Measurements from ENCODE around the gene DSP.
A peak's percentile ranks its signal among the peaks of the same experiment; 100 is the strongest.

The DSP gene

DNA sequence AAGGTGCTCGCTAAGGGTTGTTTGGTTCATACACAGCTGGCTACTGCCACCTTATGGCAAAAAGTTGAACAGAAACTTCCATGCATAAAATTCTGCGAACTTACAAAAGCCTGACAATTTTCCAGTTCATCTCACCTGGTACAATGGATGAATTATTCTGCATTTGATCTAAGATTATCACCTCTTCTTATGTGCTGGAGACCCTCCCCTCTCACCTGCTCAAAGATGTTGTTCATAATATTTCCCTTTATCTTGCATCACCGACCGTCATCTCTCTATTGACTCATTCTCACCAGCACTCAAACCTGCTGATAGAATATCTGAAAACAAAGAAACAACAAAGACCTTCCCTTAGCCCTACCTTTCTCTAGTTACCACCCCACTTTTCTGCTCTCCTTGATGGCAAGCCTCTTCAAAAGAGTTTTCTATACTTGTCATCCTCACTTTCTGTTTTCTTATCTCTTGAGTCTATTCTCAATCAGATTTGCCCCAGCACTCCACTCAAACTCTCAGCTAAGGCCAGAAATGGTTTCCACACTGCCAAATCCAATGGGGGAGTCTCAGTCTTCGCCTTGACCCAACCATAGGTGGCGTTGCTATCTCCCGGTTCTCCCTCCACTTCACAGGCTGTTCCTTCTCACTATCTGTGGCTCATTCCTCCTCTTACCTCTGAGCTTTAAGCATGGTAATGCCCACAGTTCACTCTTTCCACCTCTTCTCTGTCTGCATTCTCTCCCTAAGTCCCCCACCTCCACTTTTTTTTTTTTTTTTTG, 74.3 kb downstream of the DSP start:
- no peak for DNase-seq

DNA sequence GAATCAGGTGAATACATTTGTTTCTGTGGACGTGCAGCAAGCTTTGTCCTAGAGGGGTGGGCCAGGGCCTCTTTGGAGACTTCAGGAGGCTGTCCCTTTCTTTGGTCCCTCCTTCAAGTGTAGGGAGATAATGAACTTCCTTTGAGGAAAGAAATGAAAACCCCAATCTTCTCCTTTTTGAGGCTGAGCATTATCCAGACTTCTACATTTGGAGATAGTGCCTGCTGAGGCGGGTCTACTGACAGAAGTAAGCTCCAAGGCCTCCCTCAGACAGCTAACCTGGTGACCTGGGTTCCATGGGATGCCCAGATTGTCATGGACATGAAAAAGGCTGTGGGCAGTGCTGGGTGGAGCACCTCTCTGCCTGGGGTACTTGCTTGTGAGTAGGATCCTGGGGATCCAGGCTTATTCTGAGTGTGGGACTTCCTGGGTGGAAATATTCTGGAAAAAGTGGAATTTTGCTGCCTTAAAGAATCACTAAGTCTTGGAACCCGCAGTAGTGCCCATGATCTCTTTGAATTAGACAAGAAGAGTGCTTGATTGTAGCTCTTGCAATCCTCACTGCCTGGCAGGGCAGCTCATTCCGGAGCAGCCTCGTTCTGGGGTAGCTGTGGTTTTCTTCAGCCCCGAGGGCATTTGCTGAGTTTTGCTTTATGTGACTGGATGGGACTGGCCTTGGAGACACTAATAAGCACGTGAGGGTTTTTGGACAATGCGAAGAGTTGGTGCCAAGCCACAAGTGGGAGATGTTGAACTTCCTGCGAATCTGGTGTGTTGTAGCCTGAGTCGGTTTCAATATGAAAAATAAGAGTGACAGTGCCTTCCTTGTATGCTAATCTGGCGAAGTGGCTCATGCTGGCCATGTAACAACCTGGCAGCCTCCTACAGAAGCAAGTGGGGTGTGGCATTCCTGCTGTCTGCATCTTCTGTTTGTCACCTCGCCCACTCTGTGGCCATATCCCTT, 76.6 kb downstream of the DSP start:
- DNase-seq = peak; percentile 14

DNA sequence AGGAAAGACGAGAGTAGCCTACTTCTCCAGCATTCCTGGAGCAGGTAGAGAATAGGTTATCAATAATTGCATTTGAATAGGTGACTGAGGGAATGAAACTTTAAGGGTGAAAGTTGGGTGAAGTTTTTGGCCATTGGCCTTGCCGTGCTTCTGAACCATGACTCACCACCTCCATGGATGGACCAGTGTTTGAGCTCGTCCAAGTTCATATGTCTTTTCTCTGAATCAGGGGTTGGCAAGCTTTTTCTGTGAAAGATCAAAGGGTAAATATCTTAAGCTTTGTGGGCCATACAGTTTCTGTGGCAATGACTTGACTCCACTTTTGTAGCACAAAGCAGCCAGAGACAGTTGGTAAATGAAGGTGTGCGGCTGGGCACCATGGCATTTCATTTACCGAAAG, 80.3 kb downstream of the DSP start:
- no peak for DNase-seq

DNA sequence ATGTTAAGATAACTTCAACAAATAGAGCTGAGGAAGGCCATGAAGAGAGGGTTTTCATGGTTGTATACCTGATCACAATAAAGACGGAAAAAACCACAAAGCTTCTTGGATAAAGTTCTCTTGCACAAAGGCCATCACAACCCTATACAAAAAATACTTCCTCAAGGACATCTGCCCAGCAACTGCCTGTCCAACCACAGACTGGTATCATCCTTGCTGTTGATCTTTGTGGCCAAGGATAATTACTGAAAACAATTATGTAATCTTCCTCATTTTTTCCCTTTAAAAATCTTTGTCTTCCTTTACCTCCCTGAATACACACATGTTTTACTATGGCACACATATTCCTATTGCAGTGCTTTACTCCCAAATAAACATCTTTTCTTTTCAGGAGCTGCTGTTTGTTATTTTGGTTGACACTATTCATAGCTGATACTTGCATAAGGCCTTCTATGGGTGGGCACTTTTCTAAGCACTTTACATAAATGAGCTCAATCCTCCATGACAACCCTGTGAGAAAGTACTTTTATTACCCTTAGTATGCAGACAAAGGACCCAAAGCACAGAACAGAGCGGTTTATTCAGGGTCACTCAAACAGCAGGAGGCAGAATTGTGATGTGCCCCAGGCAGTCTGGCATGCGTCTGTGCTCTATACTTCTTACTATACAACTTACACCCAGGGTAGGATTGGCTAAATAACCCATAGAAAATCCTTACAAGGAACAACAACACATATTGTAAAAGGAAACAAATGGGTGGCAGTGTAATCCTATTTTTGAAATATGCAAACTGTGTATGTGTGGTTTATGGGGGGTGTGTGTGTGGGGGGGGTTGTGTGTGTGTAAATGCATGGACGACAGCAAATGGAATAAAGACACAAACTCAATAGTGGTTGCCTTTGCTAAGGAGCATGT, 83.6 kb downstream of the DSP start:
- DNase-seq = no peak

DNA sequence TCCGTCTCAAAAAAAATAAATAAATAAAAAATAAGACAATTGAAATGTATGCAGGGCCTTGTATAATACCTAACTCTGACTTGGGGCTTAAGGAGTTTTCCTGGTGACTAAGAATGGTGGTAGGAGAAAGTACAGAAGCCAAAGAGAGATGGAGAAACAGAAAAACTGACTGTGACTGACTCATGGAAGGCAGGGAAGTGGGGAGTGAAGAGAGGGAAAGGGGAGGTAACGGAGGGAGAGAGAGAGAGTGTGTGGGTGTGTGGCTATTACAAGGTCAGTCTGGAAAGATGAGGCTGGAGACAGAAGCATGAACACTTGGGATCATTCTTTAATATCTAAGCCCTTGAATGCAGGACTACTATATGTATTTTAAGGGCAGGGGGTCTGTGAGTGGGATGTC, 87.0 kb downstream of the DSP start:
- DNase-seq = no peak

DNA sequence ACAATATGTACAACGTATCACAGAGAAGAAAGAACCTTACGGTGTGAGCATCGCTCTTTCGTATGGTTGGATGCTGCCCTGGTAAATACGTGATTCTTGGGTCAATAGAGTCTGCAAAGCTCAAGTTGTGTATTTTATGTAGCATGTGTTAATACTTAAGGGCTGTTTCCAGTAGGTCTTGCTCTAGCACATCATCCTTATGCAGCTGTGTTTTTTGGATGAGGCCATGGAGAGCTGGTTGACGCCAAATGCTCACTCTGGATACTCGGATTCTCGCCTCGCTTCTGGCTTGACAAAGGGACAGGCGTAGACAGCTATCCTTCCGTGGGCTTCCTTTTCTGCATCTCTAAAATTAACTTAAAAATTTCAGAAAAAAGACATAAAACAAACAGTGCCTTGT, 87.4 kb downstream of the DSP start:
- DNase-seq = no peak

DNA sequence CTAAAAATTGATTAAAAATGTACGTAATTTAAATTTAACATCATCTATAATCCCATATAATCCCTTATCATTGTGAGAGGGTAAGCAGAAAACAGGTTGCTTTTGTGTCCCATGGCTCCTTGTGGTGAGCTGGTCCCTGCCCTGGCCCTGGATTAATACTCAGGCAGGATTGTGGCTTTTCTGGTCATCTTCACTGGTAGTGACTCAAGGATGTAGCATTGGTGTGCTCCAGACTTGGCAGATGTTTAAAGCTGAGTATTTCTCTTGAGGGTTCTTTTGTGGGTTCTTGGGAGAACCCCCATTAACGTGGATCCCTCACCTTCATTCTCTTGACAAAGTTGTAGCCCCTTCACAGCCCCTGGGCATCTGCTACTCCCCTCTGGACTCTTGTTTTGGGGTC, 87.8 kb downstream of the DSP start:
- no peak for DNase-seq

DNA sequence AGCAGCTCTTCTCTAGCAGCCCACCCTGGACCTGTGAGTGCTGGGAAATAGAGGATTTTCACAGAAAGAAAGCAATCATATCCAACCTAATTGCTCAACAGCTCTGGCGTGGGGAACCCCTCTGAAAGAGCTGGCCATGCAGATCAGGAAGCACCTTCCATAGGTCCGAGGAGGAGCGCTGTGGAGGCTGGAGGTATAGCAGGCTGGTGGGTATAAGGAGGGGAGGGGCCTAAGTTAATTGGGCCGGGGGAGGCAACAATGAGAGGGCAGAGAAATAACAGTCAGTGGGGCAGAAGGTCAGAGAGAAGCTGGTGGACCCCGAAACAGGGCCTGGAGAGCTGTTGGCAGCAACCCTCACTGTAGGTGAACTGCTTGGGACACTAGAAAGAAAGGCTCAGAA, 89.3 kb downstream of the DSP start:
- no peak for DNase-seq

DNA sequence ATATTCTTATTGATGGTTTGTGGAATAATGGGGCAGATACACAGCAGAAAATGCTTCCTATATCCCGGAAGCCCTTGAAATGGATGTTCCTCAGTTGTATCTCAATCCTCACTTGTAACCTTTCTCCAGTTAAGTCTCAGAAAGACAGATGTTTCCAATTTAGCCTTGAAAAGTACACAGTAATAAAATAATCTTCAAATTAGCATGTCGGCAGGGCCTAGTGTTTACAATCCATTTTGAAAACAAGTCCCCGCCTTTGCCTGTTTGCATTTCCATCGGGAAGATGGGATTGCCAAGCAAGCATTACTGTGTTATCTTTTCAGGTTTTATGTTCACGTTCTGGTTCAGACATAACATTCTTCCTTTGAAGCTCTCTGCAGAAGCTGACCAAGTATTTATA, 90.0 kb downstream of the DSP start:
- no peak for DNase-seq

DNA sequence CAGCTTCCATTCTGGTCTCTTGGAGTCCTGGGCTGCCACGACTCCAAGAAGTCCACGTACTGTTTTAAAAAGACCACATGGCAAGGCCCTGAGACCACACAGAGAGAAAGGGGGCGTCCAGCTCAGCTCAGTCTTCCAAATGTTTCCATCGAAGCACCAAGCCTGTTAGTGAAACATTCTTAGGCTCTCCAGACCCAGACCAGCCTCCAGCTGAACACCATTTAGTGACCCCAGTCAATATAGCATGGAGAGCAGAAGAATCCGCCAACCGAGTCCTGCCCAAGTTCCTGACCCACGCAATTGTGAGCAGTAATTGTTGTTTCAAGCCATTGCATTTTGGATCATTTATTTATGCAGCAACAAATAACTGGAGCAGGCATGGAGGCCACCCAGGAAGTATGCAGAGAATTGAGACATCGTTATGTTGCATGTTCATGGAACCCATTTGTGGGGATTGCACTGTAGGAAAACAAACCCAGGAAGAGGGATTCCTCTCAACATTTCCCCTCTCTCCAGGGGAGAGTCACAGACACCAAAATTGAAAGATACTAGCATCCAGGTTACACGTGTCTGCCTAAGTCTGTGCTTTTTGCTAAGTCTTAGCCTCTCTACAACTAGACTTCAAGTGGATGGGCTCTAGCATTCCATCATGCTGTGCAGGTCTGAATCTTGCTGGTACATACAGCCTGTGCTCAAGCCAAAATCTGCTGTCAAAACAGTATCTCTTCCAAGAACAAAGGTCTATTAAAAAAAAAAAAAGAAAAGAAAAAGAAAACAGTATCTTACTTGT, 91.2 kb downstream of the DSP start:
- no peak for DNase-seq

DNA sequence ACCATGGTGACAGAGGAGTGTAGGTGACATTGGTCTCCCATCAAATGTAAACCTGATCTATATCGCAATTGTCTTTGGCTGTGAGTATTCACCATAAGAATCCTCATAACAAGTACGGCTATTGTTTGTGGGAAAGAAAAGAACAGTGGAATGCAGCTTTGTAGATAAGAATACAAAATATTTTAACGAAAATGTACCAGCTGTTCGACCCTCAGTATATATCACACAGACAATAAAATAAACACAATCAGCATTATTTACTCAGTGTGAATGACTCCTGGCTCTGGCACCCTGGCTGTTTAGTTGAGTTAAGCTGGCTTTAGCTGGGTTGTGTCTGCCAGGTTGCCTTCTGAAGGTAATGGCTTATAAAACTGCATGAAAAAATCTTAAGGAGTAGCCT, 91.9 kb downstream of the DSP start:
- no peak for DNase-seq

DNA sequence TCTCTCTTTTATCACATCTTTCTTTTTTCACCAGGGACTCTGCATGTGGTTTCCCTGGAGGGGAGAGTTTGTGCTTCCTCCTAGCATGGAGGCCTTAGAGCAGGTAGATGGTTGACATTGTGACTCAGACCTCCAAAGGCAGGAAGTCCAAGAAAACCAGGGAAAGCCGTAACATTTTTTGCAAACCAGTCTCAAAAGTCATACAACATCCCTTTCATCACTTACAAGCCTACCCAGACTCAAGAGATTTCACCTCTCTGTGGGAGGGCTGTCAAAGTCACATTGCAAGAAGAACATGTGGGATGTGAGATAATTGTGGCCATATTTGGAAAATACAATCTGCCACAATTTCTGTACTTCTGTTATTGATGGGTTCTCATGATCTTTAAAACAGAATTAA, 94.7 kb downstream of the DSP start:
- no peak for DNase-seq

Measured in CD4-positive, alpha-beta T cell treated with Interferon gamma for 1 hour (primary cell).